ENCODE data around the gene KIF3C.

Gene KIF3C

GRCh38 chr2:25879133-25879730 lies 103.1 kb downstream of the KIF3C start:
- Histone ChIP-seq H3K4me3 (ENCODE audit: low read depth, low read length) (no peak overlapping the region; the same call in 1 of the 2 replicates), H3K4me1 (ENCODE audit: control insufficient read depth, insufficient read depth, low read length) (peaks cover 8% of the 10 kb centered on the region), H3K9me3 (ENCODE audit: control insufficient read depth, insufficient read depth, low read depth, low read length) (no peaks in the 10 kb centered on the region), H3K36me3 (ENCODE audit: control insufficient read depth in 2 of 2, insufficient read depth in 1 of 2, low read length in 2 of 2) (no peaks in the 10 kb centered on the region), H3K27ac (ENCODE audit: extremely low read depth, low read depth, low read length) (peak overlapping the region; percentile 51; the same call in 1 of the 2 replicates)
- ChIA-PET POLR2A (interaction anchor here (0.8 to 1.8 kb wide), 15 partner anchors 9 to 154 kb away, joined by 3 to 23 read pairs (median 4); partner anchors contain the start of gene RAB10), CTCF (interaction anchor here (1.0 to 1.8 kb wide), 5 partner anchors 16 to 517 kb away, joined by 4 to 6 read pairs (median 5); no protein-coding TSS in a partner anchor)
- TF ChIP-seq ZNF624 (tag by site-specific recombination; IDR thresholded peaks at IDR 0.05), result no peak

DNA sequence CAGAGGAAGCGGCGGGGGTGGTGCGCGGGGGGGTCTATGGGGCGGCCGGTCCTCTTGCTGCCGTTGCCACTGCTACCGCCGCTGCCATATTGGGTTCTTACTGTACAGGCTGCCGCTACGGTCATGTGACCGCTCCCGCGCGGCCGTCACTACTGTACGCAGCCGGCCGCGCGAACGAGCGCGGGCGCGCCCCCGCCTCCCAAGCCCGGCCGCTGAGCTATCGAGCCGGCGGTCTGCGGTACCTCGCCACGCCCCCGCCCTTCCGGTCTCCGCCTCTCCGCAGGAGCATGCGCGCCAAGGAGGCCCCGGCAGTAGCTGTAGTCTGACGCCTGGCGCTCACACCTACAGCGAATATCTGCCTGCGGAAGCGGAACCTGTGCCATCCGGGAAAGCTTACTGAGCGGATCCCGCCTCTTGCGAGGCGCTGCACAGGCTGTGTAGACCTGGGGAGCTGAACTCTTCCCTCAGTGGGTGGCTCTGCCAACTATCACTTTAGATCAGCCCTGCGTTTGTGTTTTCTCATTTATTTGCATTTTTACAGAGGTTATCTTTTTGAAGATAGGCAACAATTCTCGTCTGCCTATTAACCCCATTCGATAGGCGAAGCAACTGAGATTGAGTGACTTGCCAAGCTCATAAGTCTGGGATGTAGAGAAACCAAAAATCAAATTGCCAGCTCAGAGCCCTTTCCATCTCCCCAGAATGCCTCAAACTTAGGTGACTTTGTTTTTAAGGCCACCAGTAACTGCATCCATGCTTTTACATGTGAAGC lies 103.8 kb downstream of the KIF3C start, which contains the start of gene ASXL2:
Gene ASXL2, minus strand, starts transcription at position 127 of the 772 bp plus-strand sequence. CDS start 265 bp downstream, outside the sequence.
- ChIA-PET CTCF (interaction anchor here (0.6 to 1.8 kb wide), 6 partner anchors 11 to 266 kb away, joined by 3 to 6 read pairs (median 4); no protein-coding TSS in a partner anchor), POLR2A (interaction anchor here (0.6 to 1.8 kb wide), 23 partner anchors 9 to 206 kb away, joined by 3 to 23 read pairs (median 5); partner anchors contain the start of genes DTNB and RAB10)
- Histone ChIP-seq H3K27ac (ENCODE audit: extremely low read depth, low read depth, low read length) (peak within 1 kb of the TSS; percentile 71), H3K9me3 (ENCODE audit: control insufficient read depth, insufficient read depth, low read depth, low read length) (no peaks in the 10 kb centered on the region), H3K36me3 (ENCODE audit: control insufficient read depth in 2 of 2, insufficient read depth in 1 of 2, low read length in 2 of 2) (no peaks in the 10 kb centered on the region), H3K4me3 (ENCODE audit: low read depth, low read length) (peak within 1 kb of the TSS; percentile 95), H3K4me1 (ENCODE audit: control insufficient read depth, insufficient read depth, low read length) (peaks cover 12% of the 10 kb centered on the region)
- TF ChIP-seq GLI2 (tag by site-specific recombination; IDR thresholded peaks at IDR 0.05; ENCODE audit: borderline replicate concordance, low read depth) (no peak), ZNF776 (tag by site-specific recombination; IDR thresholded peaks at IDR 0.05; ENCODE audit: borderline replicate concordance) (no peak), ZBTB17 (tag by site-specific recombination; IDR thresholded peaks at IDR 0.05) (peak; percentile 73), ZNF324 (tag by site-specific recombination; IDR thresholded peaks at IDR 0.05) (0 out of 2 replicates have a peak, but pooled peaks have one; percentile 21), SP2 (tag by site-specific recombination; IDR thresholded peaks at IDR 0.05) (peak; percentile 78), ZBTB21 (tag by site-specific recombination; IDR thresholded peaks at IDR 0.05) (no peak), KLF9 (tag by site-specific recombination; IDR thresholded peaks at IDR 0.05; ENCODE audit: low read depth) (peak; percentile 77), ZNF426 (tag by site-specific recombination; IDR thresholded peaks at IDR 0.05) (no peak), SP7 (tag by site-specific recombination; IDR thresholded peaks at IDR 0.05) (no peak), ZNF341 (tag by site-specific recombination; IDR thresholded peaks at IDR 0.05; ENCODE audit: low read depth) (no peak), ZNF658 (tag by site-specific recombination; IDR thresholded peaks at IDR 0.05) (no peak), ZIC2 (tag by site-specific recombination; IDR thresholded peaks at IDR 0.05) (no peak), ZEB2 (tag by site-specific recombination; IDR thresholded peaks at IDR 0.05) (peak; percentile 15; the same call in 1 of the 2 replicates), ZNF335 (tag by site-specific recombination; conservative IDR thresholded peaks at IDR 0.05) (no peak), BCL6B (tag by site-specific recombination; IDR thresholded peaks at IDR 0.05) (no peak), BCL11A (tag by site-specific recombination; IDR thresholded peaks at IDR 0.05; ENCODE audit: low read depth) (no peak), ZXDB (tag by site-specific recombination; IDR thresholded peaks at IDR 0.05) (no peak), MYNN (tag by site-specific recombination; IDR thresholded peaks at IDR 0.05; ENCODE audit: borderline replicate concordance) (no peak), ZNF561 (tag by site-specific recombination; IDR thresholded peaks at IDR 0.05; ENCODE audit: borderline replicate concordance) (peak; percentile 31; the same call in 1 of the 2 replicates), ZBTB26 (tag by site-specific recombination; optimal IDR thresholded peaks at IDR 0.05) (peak; percentile 88), TRIM28 (IDR thresholded peaks at IDR 0.05; ENCODE audit: borderline replicate concordance, low read length) (0 out of 2 replicates have a peak, but pooled peaks have one; percentile 39), ZNF449 (tag by site-specific recombination; IDR thresholded peaks at IDR 0.05) (no peak), ZBTB20 (tag by site-specific recombination; IDR thresholded peaks at IDR 0.05) (peak; percentile 87), GLIS1 (tag by site-specific recombination; IDR thresholded peaks at IDR 0.05) (peak; percentile 25; the same call in 1 of the 2 replicates), ZNF121 (tag by site-specific recombination; IDR thresholded peaks at IDR 0.05) (no peak), OSR2 (tag by site-specific recombination; IDR thresholded peaks at IDR 0.05) (peak; percentile 70), ZFHX2 (tag by site-specific recombination; conservative IDR thresholded peaks at IDR 0.05) (peak; percentile 78)
- TF ChIP-seq, protein P1, sequence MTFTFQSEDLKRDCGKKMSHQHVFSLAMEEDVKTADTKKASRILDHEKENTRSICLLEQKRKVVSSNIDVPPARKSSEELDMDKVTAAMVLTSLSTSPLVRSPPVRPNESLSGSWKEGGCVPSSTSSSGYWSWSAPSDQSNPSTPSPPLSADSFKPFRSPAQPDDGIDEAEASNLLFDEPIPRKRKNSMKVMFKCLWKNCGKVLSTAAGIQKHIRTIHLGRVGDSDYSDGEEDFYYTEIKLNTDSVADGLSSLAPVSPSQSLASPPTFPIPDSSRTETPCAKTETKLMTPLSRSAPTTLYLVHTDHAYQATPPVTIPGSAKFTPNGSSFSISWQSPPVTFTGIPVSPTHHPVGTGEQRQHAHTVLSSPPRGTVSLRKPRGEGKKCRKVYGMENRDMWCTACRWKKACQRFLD (tag by site-specific recombination; IDR thresholded peaks at IDR 0.05), result no peak

All from HEK293 (cell line).